ENCODE results near the gene BTAF1.

The BTAF1 gene

DNA sequence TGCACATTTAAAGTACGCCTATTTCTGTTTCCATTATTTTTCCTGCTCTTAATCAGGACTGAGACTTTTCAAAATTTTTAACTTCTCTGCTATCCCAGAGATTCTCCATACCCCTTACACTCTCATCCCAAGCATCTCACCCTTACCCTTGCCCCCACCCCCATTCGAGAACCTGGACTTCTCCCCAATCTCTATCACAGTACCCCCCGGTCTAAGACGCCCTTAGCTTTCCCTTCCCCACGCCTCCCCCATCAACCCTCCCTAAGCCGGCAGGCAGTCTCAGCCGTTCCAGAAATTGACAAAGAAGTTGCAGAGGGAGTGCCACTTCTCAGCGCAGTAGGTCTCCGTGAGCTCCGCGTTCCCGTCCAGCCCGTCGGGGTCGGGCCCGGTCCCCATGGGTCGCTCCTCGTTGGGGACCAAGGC is 15.6 kb upstream of the BTAF1 start:
- in situ Hi-C loops (cut with MboI; ENCODE audit: low sequenced_read_pairs): no loop called here

DNA sequence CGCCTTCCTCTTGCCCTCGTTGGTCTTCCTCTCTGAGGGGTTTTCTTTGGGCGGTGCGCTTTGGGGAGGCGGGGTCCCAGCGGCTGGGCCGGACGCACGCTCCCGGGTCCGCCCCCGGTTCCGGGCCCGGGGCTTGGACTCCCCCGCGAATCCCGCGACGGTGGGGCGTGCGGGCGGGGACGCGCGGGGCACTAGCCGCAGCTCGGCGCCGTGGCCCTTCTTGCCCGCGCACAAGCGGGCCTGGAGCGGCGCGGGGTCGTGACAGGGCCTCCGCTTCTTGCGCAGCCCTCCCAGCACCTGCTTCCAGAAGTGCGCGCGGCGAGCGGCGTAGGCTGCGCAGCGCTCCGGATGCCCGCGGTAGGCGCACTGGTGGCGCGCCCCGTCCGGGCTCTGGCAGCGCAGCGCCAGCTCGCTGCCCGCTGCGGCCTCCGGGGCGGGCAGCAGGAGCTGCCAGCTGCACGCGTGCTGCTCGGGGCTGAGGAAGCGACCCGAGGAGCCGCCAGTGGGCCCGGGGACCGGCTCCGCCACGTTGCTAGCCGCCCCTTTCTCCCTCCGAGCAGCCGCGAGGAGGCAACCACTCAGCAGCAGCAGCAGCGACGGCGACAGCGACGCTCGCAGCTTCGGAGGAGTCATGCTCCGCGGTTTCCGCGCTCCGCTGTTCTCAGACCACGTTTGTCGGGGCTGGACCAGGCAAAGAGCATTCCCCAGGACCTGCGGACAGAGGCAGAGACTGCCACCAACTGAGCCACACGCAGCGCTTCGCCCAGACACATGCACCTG is 15.0 kb upstream of the BTAF1 start:
- in situ Hi-C loops (cut with MboI; ENCODE audit: low sequenced_read_pairs): no loop called here

DNA sequence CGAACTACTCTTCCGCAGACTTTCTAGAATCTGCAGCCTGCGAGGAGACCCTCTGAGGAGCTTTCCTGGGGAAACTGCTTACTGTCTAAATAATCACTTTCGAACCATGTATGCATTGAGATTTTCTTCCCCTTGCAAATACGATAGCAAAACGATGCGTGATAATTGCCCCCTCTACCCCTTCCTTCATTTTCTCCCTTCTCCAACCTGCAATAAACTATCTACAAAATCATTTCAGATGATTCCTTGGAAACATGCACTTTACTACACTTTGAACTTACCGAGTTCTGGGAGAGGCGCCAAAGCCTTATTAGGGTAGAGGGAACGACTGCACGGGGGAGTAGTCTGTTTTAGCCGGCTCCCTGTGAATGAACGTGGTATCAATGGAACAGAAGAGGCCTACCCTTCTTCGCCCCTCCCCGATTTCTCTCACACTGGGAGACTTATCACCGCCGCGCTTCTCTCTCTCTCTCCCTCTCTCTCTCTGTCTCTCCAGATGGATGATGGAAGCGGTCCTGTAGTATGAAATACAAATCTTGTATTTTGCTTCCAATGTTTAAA is 14.4 kb upstream of the BTAF1 start, which contains the start of gene FGFBP3:
TSS of gene FGFBP3 (minus strand) at position 370 of the 561 bp plus-strand sequence. CDS start 517 bp downstream, outside the sequence.
- in situ Hi-C loops (cut with MboI; ENCODE audit: low sequenced_read_pairs): no loop called here

DNA sequence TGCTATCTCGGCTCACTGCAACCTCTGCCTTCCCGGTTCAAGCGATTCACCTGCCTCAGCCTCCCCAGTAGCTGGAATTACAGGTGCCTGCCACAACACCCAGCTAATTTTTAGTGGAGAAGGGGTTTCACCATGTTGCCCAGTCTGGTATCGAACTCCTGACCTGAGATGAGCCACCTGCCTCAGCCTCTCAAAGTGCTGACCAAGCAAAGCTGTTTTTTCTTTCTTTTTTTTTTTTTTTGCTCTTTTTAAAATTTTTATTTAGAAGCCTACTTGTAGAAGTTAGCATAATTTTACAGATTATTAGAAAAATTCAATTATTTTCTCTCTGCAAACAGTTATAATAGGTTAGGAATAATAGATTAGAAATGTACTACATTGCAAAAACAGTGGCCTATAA is 13.1 kb upstream of the BTAF1 start:
- in situ Hi-C loops (cut with MboI; ENCODE audit: low sequenced_read_pairs): no loop called here

DNA sequence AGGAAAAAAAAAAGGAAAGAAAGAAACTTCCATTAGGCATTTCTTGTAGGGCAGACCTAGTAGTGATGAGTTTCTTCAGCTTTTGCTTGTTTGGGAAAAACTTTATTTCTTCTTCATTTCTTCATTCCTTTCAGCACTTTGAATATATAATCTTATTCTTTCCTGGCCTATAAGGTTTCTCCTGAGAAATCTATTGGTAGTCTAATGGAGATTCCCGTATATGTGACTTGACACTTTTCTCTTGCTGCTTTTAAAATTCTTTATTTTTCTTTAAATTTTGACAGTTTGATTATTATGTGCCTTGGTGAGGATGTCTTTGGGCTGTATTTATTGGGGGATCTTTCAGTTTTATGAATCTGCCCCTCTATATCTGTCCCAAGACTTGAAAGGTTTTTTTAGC is 3.9 kb upstream of the BTAF1 start:
- in situ Hi-C loops (cut with MboI; ENCODE audit: low sequenced_read_pairs): no loop called here

DNA sequence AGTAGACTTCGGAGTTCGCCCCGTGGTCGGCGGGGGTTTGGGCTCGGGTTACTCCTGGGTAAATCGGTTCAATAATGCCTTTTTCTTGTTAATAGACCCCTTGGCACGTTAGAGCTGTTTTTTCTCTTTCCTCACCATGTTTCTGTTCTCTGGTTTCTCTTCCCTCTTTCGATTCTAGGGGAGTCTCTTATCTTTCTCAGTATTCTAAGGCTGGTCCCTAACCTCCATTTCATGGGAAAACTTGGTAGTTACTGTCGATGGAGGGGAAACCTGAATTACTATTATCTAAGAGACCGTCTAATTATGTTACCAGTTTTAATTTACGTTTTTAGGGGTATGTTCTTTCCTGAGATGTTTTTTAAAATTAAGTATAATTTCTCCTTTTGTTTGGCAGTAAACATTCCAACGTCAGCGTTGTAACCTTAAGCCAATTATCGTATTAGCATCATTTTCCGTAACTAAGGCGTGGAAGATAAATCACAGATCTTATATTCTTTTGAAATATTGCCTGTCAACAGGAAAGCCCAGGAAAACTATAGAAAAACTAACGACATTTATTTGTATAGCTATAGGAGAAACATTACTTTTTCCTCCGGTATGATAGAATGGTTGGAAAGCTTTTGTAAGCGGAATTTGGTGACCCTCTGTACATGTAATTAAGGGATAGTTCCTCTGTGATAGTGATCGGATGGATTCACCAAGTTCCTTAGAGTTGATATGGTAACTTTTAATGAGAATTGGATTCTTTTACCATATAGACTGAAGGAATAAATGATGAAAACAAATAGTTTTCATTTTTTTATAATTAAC is 847 bp downstream of the BTAF1 start:
- in situ Hi-C loops (cut with MboI; ENCODE audit: low sequenced_read_pairs): no loop called here

DNA sequence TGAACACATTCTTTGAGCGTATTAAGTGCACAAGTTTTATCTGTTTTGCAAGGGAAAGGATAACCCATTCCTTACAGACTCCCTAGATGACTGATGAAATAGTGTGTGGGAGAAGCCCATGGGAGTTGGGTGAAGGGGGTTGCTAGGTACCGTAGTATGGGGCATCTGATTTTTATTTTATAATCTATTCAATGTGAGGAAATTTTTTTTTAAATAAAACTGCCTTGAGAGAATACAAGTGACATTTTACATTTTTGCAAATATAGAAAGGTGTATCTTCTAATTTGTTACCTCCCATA is 1.4 kb downstream of the BTAF1 start:
- in situ Hi-C loops (cut with MboI; ENCODE audit: low sequenced_read_pairs): no loop called here

DNA sequence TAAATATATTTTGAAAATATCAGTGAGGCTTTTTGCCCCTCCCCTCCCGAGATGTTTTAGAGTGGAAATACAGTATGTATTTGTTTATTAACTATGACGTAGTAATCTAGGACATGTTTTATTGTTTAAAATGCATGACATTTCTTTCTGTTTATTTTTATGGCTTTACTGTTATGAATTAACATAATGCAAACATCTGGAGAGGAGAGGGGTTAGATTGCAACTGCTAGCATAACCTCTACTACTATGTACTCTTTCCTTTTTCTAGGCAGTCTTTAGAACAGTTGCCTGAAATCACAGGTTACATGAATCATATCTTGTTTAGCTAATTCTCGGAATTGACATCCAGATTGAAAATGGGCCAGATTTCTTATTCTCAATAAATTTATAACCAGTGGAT is 7.4 kb downstream of the BTAF1 start:
- in situ Hi-C loops (cut with MboI; ENCODE audit: low sequenced_read_pairs): no loop called here

DNA sequence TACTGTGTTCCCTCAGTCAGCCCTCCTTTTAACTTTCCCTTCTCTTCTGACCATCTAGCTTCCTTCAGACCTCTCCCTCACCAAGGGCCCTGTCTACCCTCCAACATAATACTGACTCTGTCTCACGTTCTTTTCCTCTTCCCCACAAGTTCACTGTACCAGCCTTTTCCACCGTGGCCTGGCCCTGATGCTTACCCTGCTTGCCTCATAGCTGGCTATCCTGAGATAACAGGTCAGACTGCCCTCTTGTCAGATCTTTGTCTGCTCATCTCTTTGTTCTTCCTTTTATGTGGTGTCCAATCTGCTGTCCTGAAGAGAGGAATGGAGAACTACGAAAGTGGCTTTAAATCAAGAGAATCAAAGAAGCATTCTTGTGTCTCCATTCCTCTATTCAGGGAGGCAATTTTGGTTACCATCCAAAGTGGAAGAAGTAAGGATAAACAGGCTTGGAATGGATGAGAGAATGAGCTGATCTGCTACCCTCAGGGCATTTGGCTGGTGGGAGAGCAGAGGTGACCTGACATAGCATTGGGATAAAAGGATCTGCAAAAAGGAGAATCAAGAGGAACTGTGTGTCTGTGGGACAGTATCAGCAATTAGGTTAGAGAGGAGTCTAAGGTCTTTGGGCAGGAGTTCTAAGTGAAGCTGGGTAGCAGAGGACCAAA is 8.1 kb downstream of the BTAF1 start:
- in situ Hi-C loops (cut with MboI; ENCODE audit: low sequenced_read_pairs): no loop called here

DNA sequence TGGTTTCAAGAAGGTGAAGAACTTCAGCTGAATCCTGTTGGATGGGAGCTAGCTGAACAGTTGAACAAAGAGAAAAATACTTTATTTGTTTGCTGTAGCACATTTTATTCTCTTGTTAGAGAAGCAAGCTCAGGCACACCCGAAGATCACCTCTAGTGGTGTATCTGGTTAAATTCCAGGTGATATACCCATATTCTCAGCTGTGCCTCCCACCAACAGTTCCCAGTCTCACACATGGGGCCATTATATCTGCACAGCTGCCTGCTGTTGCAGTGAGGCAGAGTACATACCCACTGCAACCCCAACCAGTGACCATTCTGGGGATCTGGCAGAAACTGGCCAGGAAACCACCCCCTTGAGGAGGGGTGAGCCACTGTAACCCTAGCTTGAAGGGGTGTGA is 9.2 kb downstream of the BTAF1 start:
- in situ Hi-C loops (cut with MboI; ENCODE audit: low sequenced_read_pairs): no loop called here

DNA sequence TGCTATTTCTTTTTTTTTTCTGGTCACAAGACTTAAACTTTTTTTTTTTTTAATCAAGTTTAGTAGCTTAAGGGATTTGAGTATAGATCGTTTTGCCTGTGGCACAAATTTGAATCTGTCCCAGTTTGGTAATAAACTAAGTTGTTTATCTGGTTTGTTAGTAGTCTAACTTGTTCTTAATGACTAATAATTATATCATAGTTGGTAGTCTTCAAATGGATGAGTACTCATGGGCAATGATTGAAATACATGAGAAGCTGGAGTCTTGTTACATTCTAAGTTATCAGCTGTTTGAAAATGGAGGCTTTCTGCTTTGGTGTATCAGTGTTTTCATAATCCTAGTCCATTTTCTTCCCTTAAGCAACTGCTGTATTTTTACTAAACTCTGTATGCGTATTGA is 12.3 kb downstream of the BTAF1 start:
- in situ Hi-C loops (cut with MboI; ENCODE audit: low sequenced_read_pairs): no loop called here

DNA sequence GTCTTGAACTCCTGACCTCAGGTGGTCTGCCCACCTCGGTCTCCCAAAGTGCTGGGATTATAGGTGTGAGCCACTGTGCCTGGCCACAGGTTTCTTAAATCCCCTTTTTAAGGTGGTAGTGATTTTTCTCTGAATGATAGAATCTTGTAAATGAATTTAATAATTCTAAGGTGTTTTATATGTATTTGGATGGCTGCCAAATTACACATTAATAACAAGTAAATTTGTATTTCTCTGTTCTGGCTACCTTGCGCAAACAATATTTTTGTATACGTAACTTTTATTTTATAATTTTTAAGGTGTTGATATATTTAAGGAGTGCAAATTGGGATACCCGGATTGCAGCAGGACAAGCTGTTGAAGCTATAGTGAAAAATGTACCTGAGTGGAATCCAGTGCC is 16.1 kb downstream of the BTAF1 start:
- in situ Hi-C loops (cut with MboI; ENCODE audit: low sequenced_read_pairs): no loop called here

DNA sequence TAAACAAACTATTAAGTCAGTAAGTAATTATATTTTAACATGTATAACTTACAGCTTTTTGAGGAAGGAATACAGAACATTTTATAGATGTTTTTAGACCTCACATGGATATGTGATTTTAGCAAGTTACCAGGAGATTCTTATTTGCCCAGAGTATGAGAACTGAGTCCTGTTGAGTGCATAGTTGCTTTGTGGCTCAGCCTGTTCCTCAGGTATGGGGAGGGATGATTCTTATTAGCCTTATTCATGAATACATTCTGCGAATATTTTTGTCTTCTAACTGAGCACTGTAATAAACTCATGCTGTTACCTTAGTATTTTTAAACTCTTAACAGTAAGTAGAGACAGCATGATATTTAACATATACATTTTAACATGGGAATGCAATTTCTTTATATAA is 17.9 kb downstream of the BTAF1 start:
- in situ Hi-C loops (cut with MboI; ENCODE audit: low sequenced_read_pairs): no loop called here

DNA sequence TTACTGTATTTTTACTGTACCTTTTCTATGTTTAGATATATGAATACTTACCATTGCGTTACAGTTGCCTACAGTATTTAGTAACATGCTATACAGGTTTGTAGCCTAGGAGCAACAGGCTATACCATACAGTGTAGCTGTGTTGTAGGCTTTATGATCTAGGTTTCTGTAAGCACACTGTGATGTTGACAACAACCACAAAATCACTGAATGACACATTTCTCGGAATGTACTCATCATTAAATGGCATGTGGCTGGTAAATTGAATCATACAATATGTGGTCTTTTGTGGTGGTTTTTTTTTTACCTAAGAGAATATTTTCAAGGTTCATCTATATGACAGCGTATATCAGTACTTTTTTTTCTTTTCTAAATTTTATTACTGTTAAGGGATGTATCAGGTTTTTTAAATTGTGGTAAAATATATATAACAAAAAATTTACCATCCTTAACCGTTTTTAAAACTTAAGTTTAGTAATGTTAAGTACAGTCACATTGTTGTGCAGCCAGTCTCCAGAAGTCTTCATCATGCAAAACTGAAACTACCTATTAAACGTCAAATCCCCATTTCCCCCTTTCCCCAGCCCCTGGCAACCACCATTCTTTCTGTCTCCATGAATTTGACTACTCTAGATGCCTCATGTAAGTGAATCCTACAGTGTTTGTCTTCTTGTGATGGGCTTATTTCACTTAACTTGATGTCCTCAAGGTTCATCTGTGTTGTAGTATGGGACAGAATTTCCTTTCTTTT is 21.5 kb downstream of the BTAF1 start:
- in situ Hi-C loops (cut with MboI; ENCODE audit: low sequenced_read_pairs): no loop called here

DNA sequence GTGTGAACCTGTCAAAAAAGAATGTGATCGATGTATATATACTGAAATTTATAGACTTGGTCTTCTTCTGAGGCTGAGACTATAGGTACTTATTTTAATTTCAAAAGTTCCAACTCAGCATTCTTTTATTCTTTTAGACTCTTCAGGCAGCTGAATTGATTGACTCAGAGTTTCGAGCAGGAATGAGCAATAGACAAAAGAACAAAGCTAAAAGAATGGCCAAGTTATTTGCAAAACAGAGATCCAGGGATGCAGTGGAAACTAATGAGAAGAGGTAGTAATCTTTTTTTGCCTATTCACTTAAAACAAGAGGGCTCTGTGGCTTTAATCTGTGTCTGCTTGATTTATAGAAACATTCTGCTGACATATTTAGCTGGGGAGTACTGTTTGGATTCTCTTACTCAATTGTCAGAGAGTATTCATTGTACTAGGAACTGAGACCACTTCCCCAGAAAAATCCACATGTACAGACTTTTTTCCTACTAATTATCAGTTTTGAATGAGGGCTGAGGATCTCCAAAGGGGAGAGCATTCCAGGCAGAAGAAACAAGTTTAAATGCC is 30.1 kb downstream of the BTAF1 start:
- in situ Hi-C loops (cut with MboI; ENCODE audit: low sequenced_read_pairs): no loop called here

DNA sequence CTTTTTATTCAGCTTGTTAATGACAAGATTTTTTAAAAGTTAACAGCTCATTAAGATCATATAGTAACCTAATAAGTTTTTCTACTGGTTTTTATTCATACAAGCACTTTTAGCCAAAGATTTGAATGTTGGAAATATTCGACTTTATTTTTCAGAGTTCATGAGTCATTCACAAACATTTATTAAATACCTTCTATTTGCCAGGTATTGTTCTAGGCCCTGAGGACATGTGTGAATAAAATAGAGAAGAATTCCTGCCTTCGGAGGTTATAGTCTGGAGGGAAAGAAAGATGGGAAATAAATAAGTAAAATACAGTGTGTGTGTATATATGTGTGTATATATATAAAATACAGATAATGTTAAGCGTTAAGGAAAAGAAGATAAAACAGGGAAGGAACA is 31.5 kb downstream of the BTAF1 start:
- in situ Hi-C loops (cut with MboI; ENCODE audit: low sequenced_read_pairs): no loop called here

DNA sequence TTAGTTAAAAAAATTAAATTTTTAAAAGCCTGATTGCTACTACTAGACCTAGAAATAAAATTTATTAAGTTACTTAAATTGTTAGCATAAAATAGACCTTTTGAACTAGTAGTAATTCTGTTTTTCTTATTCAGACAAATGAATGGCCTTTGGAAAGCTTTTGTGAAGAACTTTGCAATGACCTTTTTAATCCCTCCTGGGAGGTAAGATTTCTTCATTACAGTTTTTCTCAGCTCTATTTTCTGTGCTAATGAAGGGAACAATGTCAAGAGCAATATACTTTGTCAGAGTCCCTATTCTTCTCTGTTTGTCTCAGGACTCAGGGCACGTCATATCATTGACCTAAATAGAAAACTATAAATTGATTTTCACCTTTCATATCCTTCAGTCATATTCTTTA is 33.5 kb downstream of the BTAF1 start:
- in situ Hi-C loops (cut with MboI; ENCODE audit: low sequenced_read_pairs): no loop called here

DNA sequence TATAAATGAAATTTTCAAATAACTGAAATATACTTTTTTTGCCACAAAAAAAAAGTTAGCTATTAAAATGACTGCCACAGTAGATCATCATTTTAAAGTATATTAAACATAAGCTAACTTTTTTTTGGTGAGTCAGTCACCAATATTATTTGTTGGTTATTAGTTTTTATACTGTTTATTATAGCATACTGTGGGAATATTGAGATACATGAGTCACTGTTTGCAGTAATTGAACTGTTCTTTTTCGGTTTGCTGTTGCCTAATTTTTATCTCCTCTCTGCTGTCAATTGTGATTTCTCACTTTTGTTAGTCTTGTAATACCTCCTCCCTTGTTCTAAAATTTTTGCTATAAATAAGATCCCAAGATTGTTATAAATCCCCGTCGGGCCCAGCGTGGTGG is 45.7 kb downstream of the BTAF1 start:
- in situ Hi-C loops (cut with MboI; ENCODE audit: low sequenced_read_pairs): no loop called here

DNA sequence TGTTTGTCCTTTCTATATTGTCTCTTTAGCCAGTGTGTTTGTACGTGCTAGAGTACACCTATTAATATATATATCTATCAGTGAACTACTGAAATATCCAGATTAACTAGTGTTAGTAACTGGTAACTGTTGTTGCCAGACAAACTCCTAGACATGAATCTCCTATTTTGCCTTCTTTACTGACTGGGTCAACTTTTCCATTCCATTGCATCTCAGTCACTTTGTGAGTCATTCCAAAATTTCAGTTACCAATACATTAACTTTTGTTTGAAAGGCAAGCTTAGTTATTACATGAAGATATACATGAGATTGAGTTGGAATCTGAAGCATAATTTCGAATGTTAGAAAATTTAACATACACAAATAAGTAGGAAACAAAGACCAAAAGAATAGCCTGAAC is 51.4 kb downstream of the BTAF1 start:
- in situ Hi-C loops (cut with MboI; ENCODE audit: low sequenced_read_pairs): no loop called here

DNA sequence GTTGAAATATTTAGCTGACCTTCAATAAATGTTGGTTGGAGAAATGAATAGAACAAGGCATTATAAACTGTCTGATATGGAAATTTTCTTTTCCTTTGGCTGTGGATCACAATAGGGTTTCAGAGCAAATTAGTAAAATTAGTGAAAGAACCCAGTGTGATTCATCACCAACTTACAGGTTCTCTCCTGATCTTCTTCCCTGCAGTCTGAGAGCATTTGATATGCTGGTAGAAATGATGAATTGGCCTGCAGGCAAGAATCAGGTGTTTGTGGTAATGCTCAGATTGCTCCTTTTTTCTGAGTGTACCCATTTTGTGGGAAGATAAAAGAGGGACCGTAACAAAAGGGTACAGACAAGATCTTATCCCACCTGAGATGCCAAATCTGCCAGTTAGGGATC is 51.9 kb downstream of the BTAF1 start:
- in situ Hi-C loops (cut with MboI; ENCODE audit: low sequenced_read_pairs): no loop called here
